Ishikawa (cell line): ENCODE data around the gene LBX2.

ENCODE experiments used
- CEBPB ChIP-seq: IDR thresholded peaks from 2 replicates; pipeline ENCODE4 v1.6.1; 2012
- CREB1 ChIP-seq: IDR thresholded peaks from 2 replicates; pipeline ENCODE4 v1.6.1; 2012; ENCODE audit warnings: low read depth
- EGR1 ChIP-seq: IDR thresholded peaks from 2 replicates; pipeline ENCODE4 v1.6.1; 2012
- EP300 ChIP-seq: IDR thresholded peaks from 2 replicates; pipeline ENCODE4 v1.6.1; 2012; ENCODE audit warnings: borderline replicate concordance
- FOXM1 ChIP-seq: IDR thresholded peaks from 2 replicates; pipeline ENCODE4 v1.6.1; 2012; ENCODE audit warnings: low read depth, borderline replicate concordance
- NFIC ChIP-seq: IDR thresholded peaks from 2 replicates; pipeline ENCODE4 v1.6.1; 2012
- RAD21 ChIP-seq: IDR thresholded peaks from 2 replicates; pipeline ENCODE4 v1.6.1; 2012; ENCODE audit warnings: low read depth
- REST ChIP-seq: IDR thresholded peaks from 2 replicates; pipeline ENCODE4 v1.6.1; 2012; ENCODE audit warnings: low read depth, mild to moderate bottlenecking
- TAF1 ChIP-seq: IDR thresholded peaks from 2 replicates; pipeline ENCODE4 v1.6.1; 2012; ENCODE audit warnings: low read depth, mild to moderate bottlenecking
- TCF12 ChIP-seq: IDR thresholded peaks from 2 replicates; pipeline ENCODE4 v1.6.1; 2012; ENCODE audit warnings: low read depth
- TEAD4 ChIP-seq: IDR thresholded peaks from 2 replicates; pipeline ENCODE4 v1.6.1; 2012
- USF1 ChIP-seq: IDR thresholded peaks from 2 replicates; pipeline ENCODE4 v1.6.1; 2012
- YY1 ChIP-seq: IDR thresholded peaks from 2 replicates; pipeline ENCODE4 v1.6.1; 2012; ENCODE audit warnings: low read depth
- ZBTB7A ChIP-seq: IDR thresholded peaks from 2 replicates; pipeline ENCODE4 v1.6.1; 2012; ENCODE audit warnings: low read depth
- TF ChIP-seq, protein P1 (sequence below): IDR thresholded peaks from 2 replicates; pipeline ENCODE4 v1.6.1; 2012

Gene LBX2

GRCh38 chr2:74511104-74511989, 11.9 kb upstream of the LBX2 start:
- TF ChIP-seq YY1 (no peak), FOXM1 (no peak), REST (no peak), TEAD4 (no peak), TCF12 (no peak), CREB1 (no peak), CEBPB (no peak)

DNA sequence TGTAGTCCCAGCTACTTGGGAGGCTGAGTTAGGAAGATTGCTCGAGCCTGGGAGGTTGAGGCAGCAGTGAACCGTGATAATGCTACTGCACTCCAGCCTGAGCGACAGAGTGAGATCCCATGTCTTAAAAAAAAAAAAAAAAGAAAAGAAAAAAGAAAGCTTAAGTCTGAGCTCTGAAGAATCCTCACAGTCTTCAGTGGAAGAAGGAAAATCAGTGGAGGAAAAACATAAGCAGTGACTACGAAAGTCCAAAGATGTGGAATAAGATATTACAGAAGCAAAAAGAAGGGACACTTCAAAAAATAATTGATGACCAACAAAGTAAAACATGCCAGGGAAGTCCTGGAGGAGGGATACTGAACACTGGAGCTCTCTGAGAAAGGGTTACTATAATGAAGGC, 10.9 kb upstream of the LBX2 start:
- TF ChIP-seq YY1 (no peak), TCF12 (no peak), RAD21 (no peak), EGR1 (no peak), FOXM1 (no peak), TAF1 (no peak), USF1 (no peak), CREB1 (no peak), REST (no peak), TEAD4 (no peak), ZBTB7A (no peak), CEBPB (no peak), NFIC (no peak), EP300 (no peak)
- TF ChIP-seq, protein P1, sequence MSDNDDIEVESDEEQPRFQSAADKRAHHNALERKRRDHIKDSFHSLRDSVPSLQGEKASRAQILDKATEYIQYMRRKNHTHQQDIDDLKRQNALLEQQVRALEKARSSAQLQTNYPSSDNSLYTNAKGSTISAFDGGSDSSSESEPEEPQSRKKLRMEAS = no peak

DNA sequence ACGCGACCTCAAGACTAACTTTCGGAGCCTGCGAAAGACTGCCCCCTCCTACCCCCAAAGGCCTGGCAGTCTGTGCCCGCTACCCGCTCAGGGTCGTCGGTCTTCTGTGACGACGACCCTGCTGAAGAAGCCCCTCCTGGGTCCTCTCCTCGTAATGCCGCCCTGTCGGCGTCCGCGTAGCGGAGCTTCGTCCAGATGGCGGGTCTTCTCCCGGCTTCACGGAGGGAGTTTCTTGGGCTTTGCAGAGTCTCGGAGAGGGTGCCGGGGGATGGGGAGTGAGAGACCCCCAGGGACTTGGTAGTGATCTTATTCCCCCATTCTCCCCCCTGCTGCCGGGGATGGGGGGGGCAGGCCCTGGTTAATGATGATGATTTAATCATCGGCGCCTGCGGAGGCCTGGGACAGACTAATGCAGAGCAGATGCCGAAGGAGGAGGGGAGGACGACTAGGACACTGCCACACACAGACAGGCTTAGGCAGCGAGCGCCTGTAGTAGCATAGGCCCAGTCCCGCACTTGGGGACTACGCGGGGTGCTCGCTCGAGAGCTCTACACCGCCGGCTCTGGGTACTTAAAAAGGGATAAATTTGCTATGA, 8.6 kb upstream of the LBX2 start:
- TF ChIP-seq TCF12 (no peak), ZBTB7A (peak; percentile 95), RAD21 (no peak), USF1 (no peak), CEBPB (no peak), EGR1 (no peak), TEAD4 (no peak), FOXM1 (no peak)

DNA sequence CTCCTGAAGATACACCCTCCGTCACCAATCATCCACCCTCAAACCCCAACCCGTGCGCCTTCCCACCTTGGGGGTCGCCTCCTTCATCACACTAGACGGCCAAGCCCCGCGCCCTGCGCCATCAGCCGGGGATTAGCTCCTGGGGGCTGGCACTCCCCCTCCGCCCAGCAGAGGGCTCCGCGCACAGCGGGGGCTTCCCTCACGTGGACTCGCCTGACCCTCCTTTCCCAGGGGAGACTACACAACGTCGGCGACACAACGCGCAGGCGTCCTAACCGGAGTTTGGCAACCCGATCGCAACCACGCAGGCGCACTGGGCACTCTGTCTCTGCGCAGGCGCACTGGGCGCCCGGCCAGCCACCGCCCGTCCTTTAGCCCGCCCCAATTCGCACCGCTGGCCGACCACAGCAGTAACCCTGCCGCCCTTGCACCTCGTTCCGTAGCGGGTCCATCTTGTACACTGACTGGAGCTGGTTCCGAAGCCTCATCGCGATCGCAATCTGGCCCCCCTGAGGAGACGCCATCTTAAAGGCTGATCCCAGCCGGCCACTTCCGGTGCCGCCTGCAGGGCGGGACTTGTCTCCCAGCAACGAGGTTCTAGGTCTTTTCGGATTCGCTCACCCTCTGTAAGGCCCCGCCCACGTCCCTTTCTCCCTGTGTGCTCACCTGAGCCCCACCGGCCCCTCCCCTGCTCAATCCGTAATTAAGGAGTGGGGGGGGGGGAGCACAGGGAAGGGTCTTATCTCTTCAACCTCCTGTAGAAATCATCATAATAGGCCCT, 7.9 kb upstream of the LBX2 start, which contains the start of gene PCGF1:
TSS of gene PCGF1 (minus strand) at position 551 of the 781 bp plus-strand sequence. CDS start at position 524, 27 bp downstream.
- TF ChIP-seq EGR1 (0 out of 2 replicates have a peak, but pooled peaks have one; percentile 56), TAF1 (peak; percentile 86), NFIC (peak; percentile 33; the same call in 1 of the 2 replicates), TCF12 (peak; percentile 71; the same call in 1 of the 2 replicates), YY1 (peak; percentile 95), FOXM1 (no peak), USF1 (peak; percentile 86), CEBPB (peak; percentile 51; the same call in 1 of the 2 replicates), CREB1 (no peak), ZBTB7A (no peak; the same call in none of the 2 replicates), RAD21 (no peak), EP300 (no peak), REST (no peak), TEAD4 (no peak)
- TF ChIP-seq, protein P1 = peak; percentile 80
